22Rv1 (cell line): ENCODE results near the gene SUGP1.

Experiments
- ZFX ChIP-seq: fragments of 450-650 bp; IDR thresholded peaks from 2 replicates; pipeline ENCODE4 v1.6.1; 2017; ENCODE audit warnings: antibody characterized with exemption, borderline replicate concordance
- TF ChIP-seq, protein P1 (sequence below): fragments of 450-650 bp; IDR thresholded peaks from 2 replicates; pipeline ENCODE4 v1.5.1; 2017; ENCODE audit warnings: mild to moderate bottlenecking

DNA sequence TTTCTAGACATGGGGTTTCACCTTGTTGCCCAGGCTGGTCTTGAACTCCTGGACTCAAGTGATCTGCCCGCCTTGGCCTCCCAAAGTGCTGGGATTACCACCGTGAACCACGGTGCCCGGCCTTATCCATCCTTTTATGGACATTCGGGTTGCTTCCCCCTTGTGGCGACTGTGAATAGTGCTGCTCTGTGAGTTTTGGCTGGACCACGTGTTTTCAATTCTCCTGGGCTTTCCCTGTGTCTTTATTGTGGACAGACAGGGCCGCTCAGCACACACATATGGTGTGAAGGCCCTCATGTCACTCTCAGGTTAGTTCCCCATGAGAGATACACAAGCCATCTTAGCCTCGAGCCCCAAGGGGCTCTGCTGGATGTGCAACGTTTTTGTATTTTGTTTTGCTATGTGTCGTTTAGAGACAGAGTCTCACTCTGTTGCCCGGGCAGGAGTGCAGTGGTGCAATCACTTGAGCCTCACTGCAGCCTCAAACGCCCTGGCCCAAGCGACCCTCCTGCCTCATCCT, 40.8 kb upstream of the SUGP1 start:
- TF ChIP-seq, protein P1, sequence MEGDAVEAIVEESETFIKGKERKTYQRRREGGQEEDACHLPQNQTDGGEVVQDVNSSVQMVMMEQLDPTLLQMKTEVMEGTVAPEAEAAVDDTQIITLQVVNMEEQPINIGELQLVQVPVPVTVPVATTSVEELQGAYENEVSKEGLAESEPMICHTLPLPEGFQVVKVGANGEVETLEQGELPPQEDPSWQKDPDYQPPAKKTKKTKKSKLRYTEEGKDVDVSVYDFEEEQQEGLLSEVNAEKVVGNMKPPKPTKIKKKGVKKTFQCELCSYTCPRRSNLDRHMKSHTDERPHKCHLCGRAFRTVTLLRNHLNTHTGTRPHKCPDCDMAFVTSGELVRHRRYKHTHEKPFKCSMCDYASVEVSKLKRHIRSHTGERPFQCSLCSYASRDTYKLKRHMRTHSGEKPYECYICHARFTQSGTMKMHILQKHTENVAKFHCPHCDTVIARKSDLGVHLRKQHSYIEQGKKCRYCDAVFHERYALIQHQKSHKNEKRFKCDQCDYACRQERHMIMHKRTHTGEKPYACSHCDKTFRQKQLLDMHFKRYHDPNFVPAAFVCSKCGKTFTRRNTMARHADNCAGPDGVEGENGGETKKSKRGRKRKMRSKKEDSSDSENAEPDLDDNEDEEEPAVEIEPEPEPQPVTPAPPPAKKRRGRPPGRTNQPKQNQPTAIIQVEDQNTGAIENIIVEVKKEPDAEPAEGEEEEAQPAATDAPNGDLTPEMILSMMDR = peak; percentile 87
- no peak for TF ChIP-seq ZFX
